ENCODE measurements around the gene CHD9.
"Not testable (repeated sequence)": the region's sequence is repeated elsewhere in the genome, so short reads cannot be mapped to it uniquely, and the experiment has no call there.

CHD9 gene

GRCh38 chr16:53183442-53183841, 128.7 kb downstream of the CHD9 start:
- DNase-seq (ENCODE audit: low read depth, low spot score) = no peak
- no peaks in the 10 kb centered on the region for H3K4me1 ChIP-seq (ENCODE audit: insufficient read depth, insufficient read length)
- no peak overlapping the region for H3K4me3 ChIP-seq (ENCODE audit: insufficient read length, low read depth)
- H3K9me3 ChIP-seq (ENCODE audit: insufficient read depth, low read length) = peaks cover 33% of the 10 kb centered on the region
- no peaks in the 10 kb centered on the region for H3K27me3 ChIP-seq (ENCODE audit: insufficient read depth, insufficient read length)
- H3K36me3 ChIP-seq (ENCODE audit: insufficient read depth, insufficient read length, low read length) = peaks cover 5% of the 10 kb centered on the region
- no peak overlapping the region for H3K9ac ChIP-seq (ENCODE audit: insufficient read length, low read depth)
- no peak for TF ChIP-seq ZNF274 (IDR thresholded peaks at IDR 0.05; ENCODE audit: low read depth, low read length)
- TF ChIP-seq SUZ12 (IDR thresholded peaks at IDR 0.05; ENCODE audit: extremely low read depth, insufficient read depth, insufficient read length) = no peak
- TF ChIP-seq YY1 (IDR thresholded peaks at IDR 0.05; ENCODE audit: insufficient read depth, insufficient read length) = no peak

GRCh38 chr16:53185741-53186140, 130.9 kb downstream of the CHD9 start:
- peaks cover 33% of the 10 kb centered on the region for H3K9me3 ChIP-seq (ENCODE audit: insufficient read depth, low read length)
- not testable (repeated sequence) for H3K27me3 ChIP-seq (ENCODE audit: insufficient read depth, insufficient read length); H3K9ac ChIP-seq (ENCODE audit: insufficient read length, low read depth); H3K36me3 ChIP-seq (ENCODE audit: insufficient read depth, insufficient read length, low read length); H3K4me3 ChIP-seq (ENCODE audit: insufficient read length, low read depth); H3K4me1 ChIP-seq (ENCODE audit: insufficient read depth, insufficient read length); DNase-seq (ENCODE audit: low read depth, low spot score)

DNA sequence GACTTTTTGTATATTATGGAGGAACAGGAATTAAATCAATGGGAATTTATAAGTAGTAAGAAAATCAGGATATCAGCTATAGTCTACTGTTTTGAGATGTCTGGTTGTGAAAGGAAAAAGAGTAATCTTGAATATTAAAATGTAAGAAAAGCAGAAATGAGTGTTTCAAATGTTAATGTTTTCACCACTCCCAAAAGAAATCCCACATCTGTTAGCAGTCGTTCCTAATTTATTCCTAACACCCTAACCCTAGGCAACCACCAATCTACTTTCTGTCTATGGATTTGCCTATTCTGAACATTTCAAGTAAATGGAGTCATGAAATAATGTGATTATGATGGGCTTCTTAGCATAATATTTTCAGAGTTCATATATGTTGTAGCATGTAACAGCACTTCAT, 133.0 kb downstream of the CHD9 start:
- H3K9ac ChIP-seq (ENCODE audit: insufficient read length, low read depth) = no peak overlapping the region
- H3K27me3 ChIP-seq (ENCODE audit: insufficient read depth, insufficient read length) = no peaks in the 10 kb centered on the region
- no peak for DNase-seq (ENCODE audit: low read depth, low spot score)
- H3K36me3 ChIP-seq (ENCODE audit: insufficient read depth, insufficient read length, low read length) = peaks cover 5% of the 10 kb centered on the region
- no peak overlapping the region for H3K4me3 ChIP-seq (ENCODE audit: insufficient read length, low read depth)
- no peak for TF ChIP-seq YY1 (IDR thresholded peaks at IDR 0.05; ENCODE audit: insufficient read depth, insufficient read length)
- no peak for TF ChIP-seq SUZ12 (IDR thresholded peaks at IDR 0.05; ENCODE audit: extremely low read depth, insufficient read depth, insufficient read length)
- no peak for TF ChIP-seq ZNF274 (IDR thresholded peaks at IDR 0.05; ENCODE audit: low read depth, low read length)
- no peaks in the 10 kb centered on the region for H3K4me1 ChIP-seq (ENCODE audit: insufficient read depth, insufficient read length)
- peaks cover 33% of the 10 kb centered on the region for H3K9me3 ChIP-seq (ENCODE audit: insufficient read depth, low read length)

GRCh38 chr16:53191413-53191812, 136.6 kb downstream of the CHD9 start:
- DNase-seq (ENCODE audit: low read depth, low spot score) = no peak
- no peaks in the 10 kb centered on the region for H3K4me1 ChIP-seq (ENCODE audit: insufficient read depth, insufficient read length)
- TF ChIP-seq SUZ12 (IDR thresholded peaks at IDR 0.05; ENCODE audit: extremely low read depth, insufficient read depth, insufficient read length) (no peak), YY1 (IDR thresholded peaks at IDR 0.05; ENCODE audit: insufficient read depth, insufficient read length) (no peak), ZNF274 (IDR thresholded peaks at IDR 0.05; ENCODE audit: low read depth, low read length) (no peak)
- H3K9ac ChIP-seq (ENCODE audit: insufficient read length, low read depth) = no peak overlapping the region
- no peaks in the 10 kb centered on the region for H3K36me3 ChIP-seq (ENCODE audit: insufficient read depth, insufficient read length, low read length)
- no peaks in the 10 kb centered on the region for H3K27me3 ChIP-seq (ENCODE audit: insufficient read depth, insufficient read length)
- no peak overlapping the region for H3K4me3 ChIP-seq (ENCODE audit: insufficient read length, low read depth)
- H3K9me3 ChIP-seq (ENCODE audit: insufficient read depth, low read length) = peaks cover 9% of the 10 kb centered on the region

DNA sequence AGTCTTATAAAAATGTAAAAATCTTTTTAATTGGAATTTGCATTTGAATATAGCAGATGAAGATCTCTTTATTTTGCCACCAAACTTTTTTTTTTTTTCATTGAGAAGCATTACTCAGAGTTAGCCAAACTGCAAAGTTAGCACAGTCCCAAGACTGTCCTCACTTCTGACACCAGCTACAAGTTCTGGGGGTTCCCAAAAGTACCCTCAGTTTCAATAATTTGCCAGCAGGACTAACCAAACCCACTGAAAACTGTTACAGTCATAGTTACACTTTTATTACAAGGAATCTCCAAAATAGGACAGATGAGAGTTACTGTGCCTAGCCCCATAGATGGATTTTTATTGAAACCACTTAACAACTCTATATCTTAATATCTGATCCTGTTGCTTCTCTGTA, 144.1 kb downstream of the CHD9 start:
- Histone ChIP-seq H3K9ac (ENCODE audit: insufficient read length, low read depth) (no peak overlapping the region), H3K36me3 (ENCODE audit: insufficient read depth, insufficient read length, low read length) (no peaks in the 10 kb centered on the region), H3K9me3 (ENCODE audit: insufficient read depth, low read length) (peaks cover 25% of the 10 kb centered on the region), H3K27me3 (ENCODE audit: insufficient read depth, insufficient read length) (no peaks in the 10 kb centered on the region), H3K4me1 (ENCODE audit: insufficient read depth, insufficient read length) (no peaks in the 10 kb centered on the region), H3K4me3 (ENCODE audit: insufficient read length, low read depth) (no peak overlapping the region)
- DNase-seq (ENCODE audit: low read depth, low spot score) = no peak
- TF ChIP-seq YY1 (IDR thresholded peaks at IDR 0.05; ENCODE audit: insufficient read depth, insufficient read length) = no peak
- no peak for TF ChIP-seq ZNF274 (IDR thresholded peaks at IDR 0.05; ENCODE audit: low read depth, low read length)

GRCh38 chr16:53201900-53202299, 147.1 kb downstream of the CHD9 start:
- Histone ChIP-seq H3K36me3 (ENCODE audit: insufficient read depth, insufficient read length, low read length) (no peaks in the 10 kb centered on the region), H3K27me3 (ENCODE audit: insufficient read depth, insufficient read length) (no peaks in the 10 kb centered on the region)
- DNase-seq (ENCODE audit: low read depth, low spot score) = no peak

DNA sequence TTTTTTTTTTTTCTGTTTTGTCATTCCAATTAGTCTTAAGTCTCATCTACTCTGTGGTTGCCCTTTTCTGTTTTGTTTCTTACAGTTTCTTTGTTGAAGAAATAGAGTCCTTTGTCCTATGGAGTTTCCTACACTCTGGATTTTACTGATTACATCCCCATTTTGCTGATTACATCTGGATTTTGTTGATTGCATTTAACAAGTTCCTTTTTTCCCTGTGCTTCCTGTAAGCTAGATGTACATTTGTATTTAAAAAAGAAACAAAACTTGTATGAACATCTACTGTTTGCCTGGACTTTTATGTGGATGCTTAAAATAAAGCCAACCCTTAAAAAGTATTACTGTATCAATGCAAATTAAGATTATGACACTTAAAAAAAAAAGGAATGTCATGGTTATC, 147.6 kb downstream of the CHD9 start:
- Histone ChIP-seq H3K36me3 (ENCODE audit: insufficient read depth, insufficient read length, low read length) (no peaks in the 10 kb centered on the region), H3K4me1 (ENCODE audit: insufficient read depth, insufficient read length) (no peaks in the 10 kb centered on the region), H3K9me3 (ENCODE audit: insufficient read depth, low read length) (peaks cover 25% of the 10 kb centered on the region), H3K9ac (ENCODE audit: insufficient read length, low read depth) (no peak overlapping the region), H3K27me3 (ENCODE audit: insufficient read depth, insufficient read length) (no peaks in the 10 kb centered on the region), H3K4me3 (ENCODE audit: insufficient read length, low read depth) (no peak overlapping the region)
- TF ChIP-seq YY1 (IDR thresholded peaks at IDR 0.05; ENCODE audit: insufficient read depth, insufficient read length) (no peak), SUZ12 (IDR thresholded peaks at IDR 0.05; ENCODE audit: extremely low read depth, insufficient read depth, insufficient read length) (no peak), ZNF274 (IDR thresholded peaks at IDR 0.05; ENCODE audit: low read depth, low read length) (no peak)
- no peak for DNase-seq (ENCODE audit: low read depth, low spot score)

More at GRCh38 chr16:53201900-53202299, 147.1 kb downstream of the CHD9 start:
- Histone ChIP-seq H3K9me3 (ENCODE audit: insufficient read depth, low read length) (peaks cover 25% of the 10 kb centered on the region), H3K4me3 (ENCODE audit: insufficient read length, low read depth) (no peak overlapping the region), H3K9ac (ENCODE audit: insufficient read length, low read depth) (no peak overlapping the region), H3K4me1 (ENCODE audit: insufficient read depth, insufficient read length) (no peaks in the 10 kb centered on the region)
- TF ChIP-seq SUZ12 (IDR thresholded peaks at IDR 0.05; ENCODE audit: extremely low read depth, insufficient read depth, insufficient read length) (no peak), ZNF274 (IDR thresholded peaks at IDR 0.05; ENCODE audit: low read depth, low read length) (no peak), YY1 (IDR thresholded peaks at IDR 0.05; ENCODE audit: insufficient read depth, insufficient read length) (no peak)

All from NT2/D1 (cell line).